SIG-M5 treated with dmso at 0.1 percent for 504 hours (cell line): ENCODE data around the gene LCA5L.
A peak's percentile ranks its signal among the peaks of the same experiment; 100 is the strongest.
"Not testable (repeated sequence)": the region's sequence is repeated elsewhere in the genome, so short reads cannot be mapped to it uniquely, and the experiment has no call there.

Experiments
- DNase-seq: peaks from one replicate; lab custom pipeline; 2025; ENCODE audit not compliant: unreplicated experiment; lab: John Stamatoyannopoulos, UW

Gene LCA5L

GRCh38 chr21:39388038-39388810, 57.4 kb downstream of the LCA5L start:
- peak; percentile 90 for DNase-seq

GRCh38 chr21:39387461-39388037, 58.0 kb downstream of the LCA5L start:
- peak; percentile 91 for DNase-seq

DNA sequence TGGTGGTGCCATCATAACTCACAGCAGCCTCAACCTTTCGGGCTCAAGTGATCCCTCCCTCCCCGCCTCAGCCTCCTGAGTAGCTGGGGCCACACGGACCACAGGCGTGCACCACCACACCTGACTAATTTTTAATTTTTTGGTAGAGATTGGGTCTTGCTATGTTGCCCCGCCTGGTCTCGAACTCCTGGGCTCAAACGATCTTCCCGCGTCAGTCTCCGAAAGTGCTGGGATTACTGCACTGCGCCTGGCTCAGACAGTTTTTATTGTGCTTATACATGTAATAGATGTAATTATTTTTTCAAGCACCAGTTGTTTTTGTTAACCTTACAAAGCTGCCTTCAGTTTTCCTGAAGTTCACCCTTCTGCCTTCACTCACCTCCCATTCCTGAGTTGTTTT, 58.7 kb downstream of the LCA5L start:
- DNase-seq, result no peak

DNA sequence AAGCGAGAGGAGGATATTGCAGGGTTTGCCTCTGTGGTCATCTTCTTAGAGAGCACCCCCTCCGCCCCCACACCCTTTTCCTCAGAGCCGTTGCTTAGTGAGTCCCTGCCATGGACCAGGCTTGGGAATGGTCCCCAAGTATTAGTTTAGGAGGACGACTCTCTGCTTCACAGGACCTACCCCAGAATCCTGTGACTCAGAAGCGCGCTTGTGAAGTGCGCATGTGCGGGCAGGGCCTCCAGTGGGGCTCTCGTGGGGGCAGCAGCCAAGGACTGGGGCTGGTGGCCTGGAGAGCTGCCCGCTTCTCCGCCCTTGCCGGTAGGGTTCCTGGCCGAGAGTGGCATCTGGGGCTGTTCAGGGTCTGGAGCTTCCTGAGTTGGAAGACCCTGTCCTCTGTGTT, 59.4 kb downstream of the LCA5L start:
- DNase-seq, result peak; percentile 57

DNA sequence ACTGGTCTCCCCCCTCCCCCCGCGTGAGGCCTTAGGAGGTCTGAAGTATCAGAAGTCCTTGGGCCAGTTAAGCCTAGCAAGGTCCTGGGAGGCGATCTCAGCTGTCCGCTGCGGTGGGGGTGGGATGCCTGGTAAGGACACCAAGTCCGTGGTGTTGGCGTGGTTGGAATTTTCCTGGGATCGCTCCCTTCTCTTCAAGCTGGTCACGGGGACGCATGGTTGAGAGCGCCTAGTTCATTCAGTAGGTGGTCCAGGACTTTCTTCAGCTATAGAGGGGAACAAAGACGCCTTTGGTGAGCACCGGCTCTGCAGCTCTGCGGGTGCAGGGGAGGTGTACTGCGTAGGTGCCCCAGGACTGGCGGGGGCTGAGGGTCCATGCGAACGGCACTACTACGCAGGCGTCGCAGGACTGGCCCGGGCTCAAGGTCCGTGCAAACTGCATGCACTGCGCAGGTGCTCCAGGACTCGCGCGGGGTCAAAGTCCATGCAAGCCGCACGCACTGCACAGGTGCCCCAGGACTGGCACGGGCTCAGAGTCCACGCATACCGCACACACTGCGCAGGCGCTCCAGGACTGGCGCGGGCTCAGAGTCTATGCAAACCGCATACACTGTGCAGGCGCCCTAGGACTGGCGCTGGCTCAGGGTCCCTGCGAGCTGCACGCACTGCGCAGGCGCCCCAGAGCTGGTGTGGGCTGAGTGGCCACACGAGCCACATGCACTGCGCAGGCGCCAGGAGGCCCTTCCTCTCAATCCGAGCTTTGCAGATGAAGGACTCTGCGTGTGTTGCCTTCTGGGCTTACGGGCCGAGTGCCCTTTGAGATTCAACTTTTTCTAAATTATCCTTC, 60.1 kb downstream of the LCA5L start:
- DNase-seq, result peak; percentile 80

DNA sequence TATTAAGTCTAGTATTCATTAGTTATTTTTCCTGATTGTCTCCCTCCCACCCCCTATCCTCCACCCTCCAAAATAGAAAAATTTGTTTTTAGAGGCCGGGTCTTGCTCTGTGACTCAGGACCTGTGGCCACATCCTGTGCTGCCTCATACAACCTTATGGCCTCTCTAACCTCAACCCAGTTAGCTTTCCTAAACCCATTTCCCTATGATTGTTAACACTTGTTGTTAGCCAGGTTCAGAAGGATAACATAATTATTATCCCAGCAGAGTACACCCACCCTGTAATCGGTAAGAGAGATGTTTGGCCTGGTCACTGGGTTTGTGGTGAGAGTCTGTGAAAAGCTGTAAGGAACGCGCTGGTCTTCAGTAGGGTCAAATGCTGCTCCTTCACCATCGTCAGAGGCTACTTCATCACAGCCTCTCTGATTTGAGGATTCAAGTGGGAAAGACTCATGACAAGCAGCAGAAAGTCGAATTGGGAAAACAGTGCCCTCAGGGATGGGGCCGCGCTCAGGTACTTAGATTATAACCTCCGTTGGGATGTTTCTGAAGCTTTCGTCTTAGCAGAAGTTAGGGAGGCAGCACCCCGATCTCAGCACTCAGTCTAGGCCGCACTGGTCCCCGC, 60.8 kb downstream of the LCA5L start:
- DNase-seq, result no peak

GRCh38 chr21:39382096-39382495, 63.5 kb downstream of the LCA5L start:
- not testable (repeated sequence) for DNase-seq

GRCh38 chr21:39381009-39381408, 64.6 kb downstream of the LCA5L start:
- no peak for DNase-seq

DNA sequence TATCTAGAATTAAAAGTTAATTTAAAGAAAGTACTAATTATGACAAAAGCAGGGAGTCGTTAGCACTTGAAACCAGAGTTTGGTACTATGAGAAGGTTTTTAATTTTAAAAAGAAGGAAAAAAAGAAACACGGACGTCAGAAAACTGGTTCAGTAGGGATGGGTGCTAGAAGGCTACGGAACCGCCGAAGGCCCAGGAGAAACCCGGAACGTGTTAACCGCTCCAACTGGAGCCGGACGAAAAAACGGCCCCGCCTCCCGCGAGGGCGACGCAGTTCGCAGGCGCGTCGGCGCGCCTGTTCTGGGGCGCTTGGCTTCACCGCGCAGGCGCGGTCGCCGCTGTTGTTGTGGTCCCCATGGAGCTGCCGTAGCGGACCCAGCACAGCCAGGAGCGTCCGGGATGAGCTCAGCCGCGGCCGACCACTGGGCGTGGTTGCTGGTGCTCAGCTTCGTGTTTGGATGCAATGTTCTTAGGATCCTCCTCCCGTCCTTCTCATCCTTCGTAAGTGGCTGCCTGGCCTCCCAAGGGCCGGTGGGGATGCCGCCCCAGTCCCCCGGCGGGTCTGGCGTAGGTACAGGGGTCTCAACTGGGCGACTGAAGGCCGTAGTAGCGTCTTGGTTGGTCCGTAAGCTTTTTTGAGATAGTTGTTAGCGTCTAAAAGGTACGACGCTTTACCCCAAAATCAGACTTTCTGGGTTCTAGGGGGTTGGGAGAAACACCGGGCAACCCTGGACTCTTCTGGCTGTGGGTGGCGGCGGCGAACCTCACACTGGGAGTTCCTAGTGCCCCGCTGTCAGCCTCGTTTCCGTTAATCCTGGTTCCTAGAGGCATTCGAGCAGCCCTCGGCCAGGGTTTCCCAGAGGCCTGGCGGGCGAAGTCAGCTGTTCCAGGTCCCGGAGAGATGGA, 65.3 kb downstream of the LCA5L start:
- DNase-seq, result peak; percentile 94

DNA sequence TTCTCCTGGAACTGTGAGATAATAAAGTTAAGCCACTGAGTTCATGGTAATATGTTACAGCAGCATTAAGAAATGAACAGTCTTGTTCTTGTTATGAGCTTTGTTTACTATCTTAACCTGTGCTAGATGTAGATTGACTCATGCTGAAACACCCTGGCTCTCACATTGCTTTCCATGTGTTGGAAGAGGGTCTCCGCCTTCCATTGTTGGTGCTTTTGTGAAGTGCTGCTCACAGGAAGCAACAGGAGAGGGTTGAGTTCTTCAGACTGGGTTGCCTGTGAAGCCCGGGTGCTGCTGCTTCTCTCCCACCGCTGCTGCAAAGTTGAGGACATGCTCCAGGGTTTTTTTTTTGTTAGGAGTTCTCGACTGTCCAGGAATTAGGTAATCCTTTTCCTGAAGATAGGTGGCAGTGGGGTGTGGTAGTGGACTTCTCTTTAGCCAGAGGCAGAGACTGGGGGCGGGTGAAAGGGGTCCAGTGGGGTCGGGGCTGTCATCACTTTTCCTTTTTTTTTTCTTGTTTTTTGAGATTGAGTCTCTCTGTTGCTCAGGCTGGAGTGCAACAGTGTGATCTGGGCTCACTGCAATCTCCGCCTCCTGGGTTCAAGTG, 68.0 kb downstream of the LCA5L start:
- no peak for DNase-seq

DNA sequence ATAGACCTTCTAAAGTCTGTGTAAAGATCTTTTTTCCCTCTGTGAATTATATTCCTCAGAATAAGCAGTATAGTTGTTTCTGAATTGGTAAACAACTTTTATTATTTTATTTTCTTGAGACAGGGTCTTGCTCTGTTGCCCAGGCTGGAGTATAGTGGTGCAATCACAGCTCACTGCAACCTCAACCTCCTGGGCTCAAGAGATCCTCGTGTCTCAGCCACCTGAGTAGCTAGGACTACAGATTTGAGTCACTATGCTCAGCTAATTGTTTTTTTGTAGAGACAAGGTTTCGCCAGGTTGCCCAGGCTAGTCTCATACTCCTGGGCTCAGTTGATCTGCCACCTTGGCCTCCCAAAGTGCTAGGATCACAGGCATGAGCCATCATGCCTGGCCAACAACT, 70.1 kb downstream of the LCA5L start:
- no peak for DNase-seq

- DNase-seq, result no peak
These were observed 71.5 kb downstream of the LCA5L start for GRCh38 chr21:39374046-39374445.

DNA sequence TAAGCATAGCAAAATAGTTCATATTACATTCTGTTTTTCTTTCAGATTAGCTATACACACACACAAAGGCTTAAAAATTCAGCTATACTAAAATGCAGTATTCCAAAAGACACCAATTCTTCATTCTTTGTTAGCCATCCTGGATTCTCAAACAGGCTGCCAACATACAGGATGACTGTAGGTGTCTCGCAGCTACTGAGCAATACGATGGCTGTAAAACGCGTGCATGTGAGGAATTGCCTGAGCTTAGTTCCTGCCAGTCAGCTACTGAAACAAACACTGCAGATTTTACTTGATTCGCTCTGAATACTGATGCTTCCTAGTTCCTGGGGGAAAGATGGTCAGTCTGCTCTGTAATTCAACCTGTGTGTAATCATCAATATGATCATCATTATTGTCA, 71.9 kb downstream of the LCA5L start:
- DNase-seq, result peak; percentile 82

GRCh38 chr21:39369896-39370288, 75.7 kb downstream of the LCA5L start:
- DNase-seq, result not testable (repeated sequence)

DNA sequence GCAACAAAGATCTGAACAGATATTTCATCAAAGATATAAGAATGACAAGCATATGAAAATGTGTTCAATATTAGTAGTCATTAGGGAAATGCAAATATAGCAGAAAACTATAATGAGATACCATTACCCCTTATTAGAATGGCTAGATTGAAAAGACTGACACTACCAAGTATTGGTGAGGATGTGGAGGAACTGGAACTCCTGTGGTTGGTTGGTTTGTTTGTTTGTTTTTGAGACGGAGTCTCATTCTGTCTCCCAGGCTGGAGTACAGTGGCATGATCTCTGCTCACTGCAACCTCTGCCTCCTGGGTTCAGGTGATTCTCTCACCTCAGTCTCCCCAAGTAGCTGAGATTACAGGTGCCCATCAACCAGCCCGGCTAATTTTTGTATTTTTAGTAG, 77.8 kb downstream of the LCA5L start:
- no peak for DNase-seq

- no peak for DNase-seq
These were observed 79.0 kb downstream of the LCA5L start for GRCh38 chr21:39366563-39366962.

DNA sequence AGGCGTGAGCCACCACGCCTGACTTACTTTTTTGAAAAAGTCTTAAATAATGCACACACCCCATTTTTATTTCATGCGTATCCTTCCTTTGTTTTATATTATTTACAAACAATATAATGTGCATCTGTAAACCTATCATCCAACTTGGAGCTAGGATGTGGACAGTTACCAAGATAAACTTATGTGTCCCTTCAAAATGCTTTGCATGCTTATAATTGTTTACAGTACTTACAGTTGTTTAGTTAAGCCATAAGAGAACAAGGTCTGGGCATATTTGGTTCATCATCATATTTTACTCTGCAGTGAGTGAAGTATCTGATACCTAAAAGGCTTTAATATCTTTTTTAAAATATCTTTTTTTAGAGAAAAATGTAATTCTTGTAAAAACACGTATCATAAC, 80.6 kb downstream of the LCA5L start:
- no peak for DNase-seq

DNA sequence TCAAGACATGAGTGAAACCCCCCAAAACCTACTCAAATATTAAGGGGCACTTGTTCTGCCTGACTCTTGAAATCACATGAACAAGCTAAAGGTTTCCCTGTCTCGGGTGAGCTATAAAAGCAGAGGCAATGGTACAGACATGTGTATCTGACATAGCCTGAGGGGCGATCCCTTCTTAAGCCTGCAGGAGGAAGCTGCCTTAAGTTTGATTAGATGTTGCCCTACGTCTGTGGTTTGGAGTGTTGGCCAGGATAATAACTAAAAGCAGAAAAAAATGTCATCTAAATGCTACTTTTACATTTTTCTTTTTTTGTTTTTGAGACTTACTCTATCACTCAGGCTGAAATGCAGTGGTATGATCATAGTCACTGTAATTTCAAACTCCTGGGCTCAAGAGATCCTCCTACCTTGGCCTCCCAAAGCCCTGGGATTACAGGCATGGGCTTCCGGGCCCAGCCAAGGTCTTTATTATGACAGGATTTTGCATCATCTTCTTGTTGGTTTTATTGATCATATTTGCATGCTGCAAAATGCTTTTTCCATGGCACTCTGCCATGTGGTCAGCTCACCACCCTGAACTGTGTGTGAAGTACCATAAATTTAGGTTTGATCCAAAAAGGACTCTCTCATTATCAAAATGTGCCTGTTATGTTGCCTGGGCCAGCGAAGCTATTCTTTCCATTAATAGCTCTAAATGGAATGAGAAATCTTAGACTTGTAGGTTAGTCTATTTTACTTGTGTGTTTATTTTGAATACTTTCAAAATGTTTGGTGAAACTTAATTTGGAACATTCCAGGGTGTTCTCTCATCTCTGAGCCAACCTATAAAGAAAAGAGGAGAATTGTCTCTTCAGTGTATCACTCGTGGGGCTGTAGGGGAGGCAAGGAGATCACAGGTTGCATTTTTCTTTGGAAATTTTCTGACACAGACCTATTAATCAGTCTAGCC, 81.7 kb downstream of the LCA5L start:
- no peak for DNase-seq

DNA sequence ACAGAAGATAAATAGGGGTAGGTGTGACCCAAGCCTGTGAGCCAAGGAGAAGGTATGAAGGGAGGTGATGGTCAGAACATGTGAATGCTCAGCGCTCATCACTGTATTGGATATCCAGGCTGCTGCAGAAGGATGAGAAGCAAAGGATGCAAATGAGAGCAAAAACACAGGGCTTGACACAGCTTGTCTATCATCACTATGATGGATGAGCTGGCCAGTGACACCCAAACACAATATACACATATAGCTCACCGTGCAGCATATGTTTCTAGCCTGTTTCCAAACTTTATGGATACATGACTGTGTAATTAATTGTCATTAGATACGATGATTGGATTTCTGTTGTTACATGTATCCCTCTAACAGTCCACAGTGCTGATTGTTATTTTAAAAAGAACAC, 82.8 kb downstream of the LCA5L start:
- no peak for DNase-seq
